NT2/D1 (cell line): Measurements from ENCODE around the gene ACAT1.

Experiments
- SUZ12 ChIP-seq: IDR thresholded peaks from 2 replicates; pipeline ENCODE4 v1.6.1; 2011; ENCODE audit not compliant: insufficient read length, insufficient read depth; ENCODE audit errors: extremely low read depth
- ZNF274 ChIP-seq: IDR thresholded peaks from 2 replicates; pipeline ENCODE4 v1.6.1; 2011; ENCODE audit warnings: mild to moderate bottlenecking, low read depth, low read length

DNA sequence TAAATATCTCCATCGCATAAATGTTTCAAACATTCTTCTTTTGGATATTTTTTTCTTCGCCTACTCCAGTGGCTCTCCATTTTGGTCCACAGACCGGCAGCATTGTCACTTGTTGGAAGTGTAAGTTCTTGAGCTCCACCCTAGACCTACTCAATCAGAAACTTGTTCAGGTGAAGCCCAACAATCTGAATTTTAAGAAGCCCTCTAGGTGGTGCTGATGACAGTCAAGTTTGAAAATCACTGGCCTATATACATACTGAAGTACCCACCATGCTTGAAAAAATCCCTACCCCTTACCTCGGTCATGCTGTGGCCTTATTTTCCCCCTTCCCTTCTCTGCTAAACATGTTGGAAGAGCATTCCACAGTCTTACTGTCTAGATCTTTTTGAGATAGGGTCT lies 10.2 kb upstream of the ACAT1 start:
- TF ChIP-seq ZNF274: no peak
- TF ChIP-seq SUZ12: no peak
